ENCODE results near the gene LINC01488. TPM values are rescaled to one million over a fixed set of nuclear protein-coding genes. Genes with fewer than 3 reads are reported as not detected.

Gene LINC01488
- total and polyA plus RNA-seq, 2 experiments from 2014 or later, result not detected

DNA sequence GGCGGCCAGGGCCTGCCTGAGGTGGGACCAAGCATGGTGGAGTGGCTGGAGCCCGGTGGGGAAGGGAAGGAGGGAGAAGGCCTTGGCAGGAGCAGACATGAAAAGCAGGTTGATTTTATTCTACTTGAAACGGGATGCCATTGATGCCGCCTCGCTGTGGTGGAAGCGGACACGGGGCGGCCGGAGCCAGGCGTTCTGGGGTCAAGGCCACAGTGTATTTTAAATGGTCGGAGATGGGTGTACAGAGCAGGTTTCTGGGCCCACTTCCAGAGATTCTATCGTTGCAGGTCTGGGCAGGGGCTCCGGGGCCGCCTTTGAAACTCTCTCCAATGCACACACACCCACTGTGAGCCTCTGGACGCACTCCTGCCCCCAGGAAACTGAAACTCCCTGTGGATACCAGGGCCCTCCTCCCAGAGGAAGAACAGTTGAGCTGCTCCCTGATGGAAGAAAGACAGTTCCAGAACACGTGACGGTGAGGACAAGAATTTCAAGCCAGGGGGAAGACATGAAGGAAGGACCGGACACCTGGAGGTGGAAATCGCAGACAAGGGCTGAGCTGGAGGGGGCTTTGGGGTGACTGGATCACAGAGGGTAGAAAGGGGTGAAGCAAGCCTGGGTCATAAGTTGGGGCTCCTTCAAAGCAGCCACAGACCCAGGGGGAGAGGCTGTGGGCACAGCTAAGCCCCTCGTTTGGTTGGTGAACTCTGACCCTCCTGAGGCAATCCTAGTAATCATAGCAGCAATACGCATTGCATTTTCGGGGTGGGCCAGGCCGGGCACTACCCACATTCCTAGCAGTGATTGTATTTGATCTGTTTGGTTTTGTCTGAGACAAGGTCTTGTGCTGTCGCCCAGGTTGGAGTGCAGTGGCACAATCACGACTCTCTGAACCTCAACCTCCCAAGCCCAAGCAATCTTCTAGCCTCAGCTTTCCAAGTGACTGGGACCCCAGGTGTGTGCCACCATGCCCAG is 12.3 kb upstream of the LINC01488 start:
- no peak overlapping the region for H3K27ac ChIP-seq (ENCODE audit: low read depth)
- no peak overlapping the region for H3K4me2 ChIP-seq
- no peak for TF ChIP-seq CREB1 (CRISPR knock-in tag; IDR thresholded peaks at IDR 0.05; ENCODE audit: low read depth)
- TF ChIP-seq, protein P1, sequence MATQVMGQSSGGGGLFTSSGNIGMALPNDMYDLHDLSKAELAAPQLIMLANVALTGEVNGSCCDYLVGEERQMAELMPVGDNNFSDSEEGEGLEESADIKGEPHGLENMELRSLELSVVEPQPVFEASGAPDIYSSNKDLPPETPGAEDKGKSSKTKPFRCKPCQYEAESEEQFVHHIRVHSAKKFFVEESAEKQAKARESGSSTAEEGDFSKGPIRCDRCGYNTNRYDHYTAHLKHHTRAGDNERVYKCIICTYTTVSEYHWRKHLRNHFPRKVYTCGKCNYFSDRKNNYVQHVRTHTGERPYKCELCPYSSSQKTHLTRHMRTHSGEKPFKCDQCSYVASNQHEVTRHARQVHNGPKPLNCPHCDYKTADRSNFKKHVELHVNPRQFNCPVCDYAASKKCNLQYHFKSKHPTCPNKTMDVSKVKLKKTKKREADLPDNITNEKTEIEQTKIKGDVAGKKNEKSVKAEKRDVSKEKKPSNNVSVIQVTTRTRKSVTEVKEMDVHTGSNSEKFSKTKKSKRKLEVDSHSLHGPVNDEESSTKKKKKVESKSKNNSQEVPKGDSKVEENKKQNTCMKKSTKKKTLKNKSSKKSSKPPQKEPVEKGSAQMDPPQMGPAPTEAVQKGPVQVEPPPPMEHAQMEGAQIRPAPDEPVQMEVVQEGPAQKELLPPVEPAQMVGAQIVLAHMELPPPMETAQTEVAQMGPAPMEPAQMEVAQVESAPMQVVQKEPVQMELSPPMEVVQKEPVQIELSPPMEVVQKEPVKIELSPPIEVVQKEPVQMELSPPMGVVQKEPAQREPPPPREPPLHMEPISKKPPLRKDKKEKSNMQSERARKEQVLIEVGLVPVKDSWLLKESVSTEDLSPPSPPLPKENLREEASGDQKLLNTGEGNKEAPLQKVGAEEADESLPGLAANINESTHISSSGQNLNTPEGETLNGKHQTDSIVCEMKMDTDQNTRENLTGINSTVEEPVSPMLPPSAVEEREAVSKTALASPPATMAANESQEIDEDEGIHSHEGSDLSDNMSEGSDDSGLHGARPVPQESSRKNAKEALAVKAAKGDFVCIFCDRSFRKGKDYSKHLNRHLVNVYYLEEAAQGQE (IDR thresholded peaks at IDR 0.05; ENCODE audit: unreplicated experiment), result no peak
- no peak for TF ChIP-seq EZH2phosphoT487 (IDR thresholded peaks at IDR 0.05; ENCODE audit: unreplicated experiment)
- no peak for TF ChIP-seq EZH2 (IDR thresholded peaks at IDR 0.05; ENCODE audit: low read depth, unreplicated experiment)
- TF ChIP-seq, protein P2, sequence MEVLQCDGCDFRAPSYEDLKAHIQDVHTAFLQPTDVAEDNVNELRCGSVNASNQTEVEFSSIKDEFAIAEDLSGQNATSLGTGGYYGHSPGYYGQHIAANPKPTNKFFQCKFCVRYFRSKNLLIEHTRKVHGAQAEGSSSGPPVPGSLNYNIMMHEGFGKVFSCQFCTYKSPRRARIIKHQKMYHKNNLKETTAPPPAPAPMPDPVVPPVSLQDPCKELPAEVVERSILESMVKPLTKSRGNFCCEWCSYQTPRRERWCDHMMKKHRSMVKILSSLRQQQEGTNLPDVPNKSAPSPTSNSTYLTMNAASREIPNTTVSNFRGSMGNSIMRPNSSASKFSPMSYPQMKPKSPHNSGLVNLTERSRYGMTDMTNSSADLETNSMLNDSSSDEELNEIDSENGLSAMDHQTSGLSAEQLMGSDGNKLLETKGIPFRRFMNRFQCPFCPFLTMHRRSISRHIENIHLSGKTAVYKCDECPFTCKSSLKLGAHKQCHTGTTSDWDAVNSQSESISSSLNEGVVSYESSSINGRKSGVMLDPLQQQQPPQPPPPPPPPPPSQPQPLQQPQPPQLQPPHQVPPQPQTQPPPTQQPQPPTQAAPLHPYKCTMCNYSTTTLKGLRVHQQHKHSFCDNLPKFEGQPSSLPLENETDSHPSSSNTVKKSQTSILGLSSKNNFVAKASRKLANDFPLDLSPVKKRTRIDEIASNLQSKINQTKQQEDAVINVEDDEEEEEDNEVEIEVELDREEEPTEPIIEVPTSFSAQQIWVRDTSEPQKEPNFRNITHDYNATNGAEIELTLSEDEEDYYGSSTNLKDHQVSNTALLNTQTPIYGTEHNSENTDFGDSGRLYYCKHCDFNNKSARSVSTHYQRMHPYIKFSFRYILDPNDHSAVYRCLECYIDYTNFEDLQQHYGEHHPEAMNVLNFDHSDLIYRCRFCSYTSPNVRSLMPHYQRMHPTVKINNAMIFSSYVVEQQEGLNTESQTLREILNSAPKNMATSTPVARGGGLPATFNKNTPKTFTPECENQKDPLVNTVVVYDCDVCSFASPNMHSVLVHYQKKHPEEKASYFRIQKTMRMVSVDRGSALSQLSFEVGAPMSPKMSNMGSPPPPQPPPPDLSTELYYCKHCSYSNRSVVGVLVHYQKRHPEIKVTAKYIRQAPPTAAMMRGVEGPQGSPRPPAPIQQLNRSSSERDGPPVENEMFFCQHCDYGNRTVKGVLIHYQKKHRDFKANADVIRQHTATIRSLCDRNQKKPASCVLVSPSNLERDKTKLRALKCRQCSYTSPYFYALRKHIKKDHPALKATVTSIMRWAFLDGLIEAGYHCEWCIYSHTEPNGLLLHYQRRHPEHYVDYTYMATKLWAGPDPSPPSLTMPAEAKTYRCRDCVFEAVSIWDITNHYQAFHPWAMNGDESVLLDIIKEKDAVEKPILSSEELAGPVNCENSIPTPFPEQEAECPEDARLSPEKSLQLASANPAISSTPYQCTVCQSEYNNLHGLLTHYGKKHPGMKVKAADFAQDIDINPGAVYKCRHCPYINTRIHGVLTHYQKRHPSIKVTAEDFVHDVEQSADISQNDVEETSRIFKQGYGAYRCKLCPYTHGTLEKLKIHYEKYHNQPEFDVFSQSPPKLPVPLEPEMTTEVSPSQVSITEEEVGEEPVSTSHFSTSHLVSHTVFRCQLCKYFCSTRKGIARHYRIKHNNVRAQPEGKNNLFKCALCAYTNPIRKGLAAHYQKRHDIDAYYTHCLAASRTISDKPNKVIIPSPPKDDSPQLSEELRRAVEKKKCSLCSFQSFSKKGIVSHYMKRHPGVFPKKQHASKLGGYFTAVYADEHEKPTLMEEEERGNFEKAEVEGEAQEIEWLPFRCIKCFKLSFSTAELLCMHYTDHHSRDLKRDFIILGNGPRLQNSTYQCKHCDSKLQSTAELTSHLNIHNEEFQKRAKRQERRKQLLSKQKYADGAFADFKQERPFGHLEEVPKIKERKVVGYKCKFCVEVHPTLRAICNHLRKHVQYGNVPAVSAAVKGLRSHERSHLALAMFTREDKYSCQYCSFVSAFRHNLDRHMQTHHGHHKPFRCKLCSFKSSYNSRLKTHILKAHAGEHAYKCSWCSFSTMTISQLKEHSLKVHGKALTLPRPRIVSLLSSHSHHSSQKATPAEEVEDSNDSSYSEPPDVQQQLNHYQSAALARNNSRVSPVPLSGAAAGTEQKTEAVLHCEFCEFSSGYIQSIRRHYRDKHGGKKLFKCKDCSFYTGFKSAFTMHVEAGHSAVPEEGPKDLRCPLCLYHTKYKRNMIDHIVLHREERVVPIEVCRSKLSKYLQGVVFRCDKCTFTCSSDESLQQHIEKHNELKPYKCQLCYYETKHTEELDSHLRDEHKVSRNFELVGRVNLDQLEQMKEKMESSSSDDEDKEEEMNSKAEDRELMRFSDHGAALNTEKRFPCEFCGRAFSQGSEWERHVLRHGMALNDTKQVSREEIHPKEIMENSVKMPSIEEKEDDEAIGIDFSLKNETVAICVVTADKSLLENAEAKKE (CRISPR knock-in tag; IDR thresholded peaks at IDR 0.05), result no peak
- TF ChIP-seq, protein P3, sequence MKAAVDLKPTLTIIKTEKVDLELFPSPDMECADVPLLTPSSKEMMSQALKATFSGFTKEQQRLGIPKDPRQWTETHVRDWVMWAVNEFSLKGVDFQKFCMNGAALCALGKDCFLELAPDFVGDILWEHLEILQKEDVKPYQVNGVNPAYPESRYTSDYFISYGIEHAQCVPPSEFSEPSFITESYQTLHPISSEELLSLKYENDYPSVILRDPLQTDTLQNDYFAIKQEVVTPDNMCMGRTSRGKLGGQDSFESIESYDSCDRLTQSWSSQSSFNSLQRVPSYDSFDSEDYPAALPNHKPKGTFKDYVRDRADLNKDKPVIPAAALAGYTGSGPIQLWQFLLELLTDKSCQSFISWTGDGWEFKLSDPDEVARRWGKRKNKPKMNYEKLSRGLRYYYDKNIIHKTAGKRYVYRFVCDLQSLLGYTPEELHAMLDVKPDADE (IDR thresholded peaks at IDR 0.05), result no peak
- Mint-ChIP-seq H3K9me3 (peaks cover 8% of the 10 kb centered on the region; the same call in 2 of the 3 replicates), H3K27ac (peak overlapping the region; percentile 66; the same call in 1 of the 2 replicates), H3K27me3 (ENCODE audit: insufficient read depth, low read depth, poor library complexity) (peaks cover 16% of the 10 kb centered on the region), H3K36me3 (ENCODE audit: low read depth) (peaks cover 4% of the 10 kb centered on the region; the same call in 1 of the 3 replicates), H3K4me3 (no peak overlapping the region; the same call in 2 of the 3 replicates), H3K4me1 (peaks cover 9% of the 10 kb centered on the region; the same call in 2 of the 3 replicates)
- no peaks in the 10 kb centered on the region for H4K20me1 ChIP-seq (replicated peaks; ENCODE audit: insufficient read depth)
- H3F3A ChIP-seq (replicated peaks; ENCODE audit: low read depth), result no peaks in the 10 kb centered on the region
- no peaks in the 10 kb centered on the region for H3K79me2 ChIP-seq (replicated peaks; ENCODE audit: insufficient read depth)
- DNase-seq (ENCODE audit: low spot score) (no peak), ATAC-seq (no peak)
- no peak overlapping the region for H2AFZ ChIP-seq
- H3K36me3 ChIP-seq (ENCODE audit: insufficient read depth), result no peaks in the 10 kb centered on the region
- peaks cover 4% of the 10 kb centered on the region; the same call in 1 of the 2 replicates for H3K4me1 ChIP-seq (ENCODE audit: insufficient read depth)
- no peaks in the 10 kb centered on the region for H3K9me2 ChIP-seq (ENCODE audit: insufficient read depth)
- no peak overlapping the region for H3K4me3 ChIP-seq
- no peaks in the 10 kb centered on the region for H3K27me3 ChIP-seq (ENCODE audit: insufficient read depth)
